Stimulated activated CD4-positive, alpha-beta T cell treated with anti-CD3 and anti-CD28 coated beads, TNF-alpha, amount 100 ng/mL, for 1 hour (primary cell): Measurements from ENCODE around the gene ZNF268.
"Not testable (repeated sequence)": the region's sequence is repeated elsewhere in the genome, so short reads cannot be mapped to it uniquely, and the experiment has no call there.

ENCODE experiments used
- DNase-seq, 3 donors: peaks; one replicate each; pipeline ENCODE4 v3.0.0-alpha.2; 2020; ENCODE audit warnings: low read depth in 3 of 3, low spot score in 1 of 3

ZNF268 gene

DNA sequence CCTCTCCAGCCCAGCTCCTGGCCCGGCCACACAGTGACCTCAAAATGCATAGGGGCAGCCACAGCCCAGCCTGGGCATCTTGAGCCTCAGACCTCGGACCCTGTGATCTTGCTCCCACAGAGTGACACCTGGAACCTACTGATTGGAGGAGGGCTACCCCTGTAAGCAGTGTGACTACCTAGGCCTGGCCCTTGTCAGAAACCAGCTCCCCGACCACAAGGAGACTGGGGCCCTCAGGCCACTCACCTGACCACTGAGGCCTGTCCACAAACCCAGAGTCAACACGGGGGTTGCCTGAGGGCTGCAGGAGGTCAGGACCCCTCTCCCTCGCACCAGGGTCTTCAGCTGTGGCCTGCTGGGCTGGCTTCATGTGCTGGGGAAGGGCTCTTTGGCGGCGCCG lies 45.4 kb downstream of the ZNF268 start:
- no peak for DNase-seq

- no peak for DNase-seq
These were observed 46.1 kb downstream of the ZNF268 start for GRCh38 chr12:133227281-133227852.

DNA sequence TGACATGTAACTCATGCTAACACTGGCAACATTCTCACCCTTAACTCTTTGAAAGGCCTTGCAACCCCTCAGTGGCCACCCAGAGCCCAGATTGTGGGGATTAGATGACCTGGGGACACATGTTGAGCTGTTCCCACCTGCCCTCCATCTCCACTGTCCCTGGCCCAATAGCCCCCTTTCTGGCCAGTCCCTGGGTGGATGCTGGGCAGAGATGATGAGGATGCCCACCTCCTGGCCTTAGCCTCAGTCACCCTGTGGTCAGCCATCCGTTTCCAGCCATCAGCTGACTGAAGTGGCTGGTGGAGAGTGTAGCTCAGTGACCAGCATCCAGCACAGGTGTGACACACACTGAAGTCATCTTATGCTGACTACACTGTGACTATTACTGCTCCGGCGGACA lies 49.7 kb downstream of the ZNF268 start:
- no peak for DNase-seq

DNA sequence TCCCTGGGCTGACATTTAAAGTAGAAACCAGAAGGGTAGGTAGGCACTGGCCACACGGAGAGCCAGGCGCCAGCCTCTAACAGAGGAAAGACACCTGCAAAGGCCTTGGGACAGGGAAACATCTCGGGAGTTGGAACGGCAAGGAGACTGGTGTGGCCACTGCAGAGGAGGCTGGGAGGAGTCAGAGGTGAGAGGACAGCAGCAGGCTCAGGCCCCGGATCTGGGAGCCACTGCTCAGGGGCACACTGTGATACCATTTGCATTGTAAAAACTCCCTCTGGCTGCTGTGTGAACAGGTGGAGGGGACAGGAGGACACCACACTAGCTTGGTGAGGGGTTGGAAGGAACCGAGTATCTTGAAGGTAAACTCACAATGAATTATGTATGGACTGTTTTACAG lies 51.7 kb downstream of the ZNF268 start:
- DNase-seq = no peak

DNA sequence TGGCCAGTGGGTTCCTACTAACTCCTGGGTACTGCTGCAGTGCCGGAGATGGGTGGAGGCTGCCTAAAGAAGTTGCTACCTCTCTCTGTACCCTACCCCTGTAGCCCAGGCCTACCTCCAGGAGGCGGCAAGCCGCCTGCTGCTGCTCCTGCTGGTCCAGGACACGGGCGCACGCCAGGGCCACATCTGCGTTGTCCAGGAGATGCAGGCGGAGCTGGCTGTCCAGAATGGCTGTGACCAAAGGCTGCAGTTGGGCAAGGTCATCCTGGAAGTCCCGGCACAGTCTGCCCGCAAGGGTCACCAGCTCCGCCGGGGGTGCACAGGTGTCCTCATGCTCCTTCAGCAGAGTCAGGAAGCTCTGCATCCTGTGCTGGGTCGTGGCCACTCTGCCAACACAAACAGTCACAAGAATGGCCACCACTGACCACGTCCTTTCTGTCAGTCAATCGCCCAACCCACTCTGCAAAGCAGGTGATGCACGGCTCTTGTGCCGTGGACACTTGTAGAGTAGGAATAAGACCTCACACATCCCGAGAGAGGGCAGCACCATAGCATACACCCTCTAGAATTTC lies 52.8 kb downstream of the ZNF268 start:
- no peak for DNase-seq

- no peak for DNase-seq
These were observed 53.7 kb downstream of the ZNF268 start for GRCh38 chr12:133234971-133235370.

- DNase-seq = no peak
These were observed 54.3 kb downstream of the ZNF268 start, which contains the start of gene ANHX for GRCh38 chr12:133235401-133236112. TSS of gene ANHX (minus strand) at chr12:133235877. CDS start at chr12:133234356, 1,521 bp downstream.

- DNase-seq = no peak
These were observed 54.8 kb downstream of the ZNF268 start for GRCh38 chr12:133236144-133236543.

DNA sequence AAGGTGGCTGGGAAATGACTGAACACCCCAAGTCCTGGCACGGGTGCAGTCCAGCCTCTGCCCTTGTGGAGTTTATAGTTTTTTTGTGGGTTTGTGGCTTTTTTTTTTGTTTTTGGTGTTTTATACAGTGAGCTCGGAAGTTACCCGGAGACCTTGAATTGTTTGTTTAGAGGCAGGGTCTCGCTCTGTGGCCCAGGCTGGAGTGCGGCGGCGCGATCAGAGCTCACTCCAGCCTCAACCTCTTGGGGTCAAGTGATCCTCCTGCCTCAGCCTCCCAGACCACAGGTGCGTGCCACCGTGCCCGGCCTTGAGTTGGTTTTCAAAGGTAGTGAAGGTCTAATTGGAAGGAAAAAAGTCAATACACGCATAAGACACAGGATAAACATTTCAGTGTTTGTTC lies 55.3 kb downstream of the ZNF268 start:
- no peak for DNase-seq

GRCh38 chr12:133251732-133252131 lies 70.4 kb downstream of the ZNF268 start:
- no peak for DNase-seq

DNA sequence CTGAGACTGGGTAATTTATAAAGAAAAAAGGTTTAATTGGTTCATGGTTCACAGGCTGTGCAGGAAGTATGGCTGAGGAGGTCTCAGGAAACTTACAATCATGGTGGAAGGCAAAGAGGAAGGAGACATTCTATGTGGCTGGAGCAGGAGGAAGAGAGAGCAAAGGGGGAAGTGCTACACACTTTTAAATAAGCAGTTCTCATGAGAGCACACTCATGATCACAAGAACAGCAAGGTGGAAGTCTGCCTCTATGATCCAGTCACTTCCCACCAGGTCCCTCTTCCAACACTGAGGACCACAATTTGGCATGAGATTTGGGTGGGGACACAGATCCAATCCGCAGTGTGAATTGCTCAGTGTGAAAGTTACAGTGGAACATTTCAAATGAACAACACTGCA lies 74.5 kb downstream of the ZNF268 start:
- DNase-seq = not testable (repeated sequence)

GRCh38 chr12:133256321-133256720 lies 75.0 kb downstream of the ZNF268 start:
- DNase-seq = no peak

- DNase-seq = no peak
These were observed 82.9 kb downstream of the ZNF268 start for GRCh38 chr12:133264173-133264572.
